ENCODE results near the gene DDN.

Gene DDN

DNA sequence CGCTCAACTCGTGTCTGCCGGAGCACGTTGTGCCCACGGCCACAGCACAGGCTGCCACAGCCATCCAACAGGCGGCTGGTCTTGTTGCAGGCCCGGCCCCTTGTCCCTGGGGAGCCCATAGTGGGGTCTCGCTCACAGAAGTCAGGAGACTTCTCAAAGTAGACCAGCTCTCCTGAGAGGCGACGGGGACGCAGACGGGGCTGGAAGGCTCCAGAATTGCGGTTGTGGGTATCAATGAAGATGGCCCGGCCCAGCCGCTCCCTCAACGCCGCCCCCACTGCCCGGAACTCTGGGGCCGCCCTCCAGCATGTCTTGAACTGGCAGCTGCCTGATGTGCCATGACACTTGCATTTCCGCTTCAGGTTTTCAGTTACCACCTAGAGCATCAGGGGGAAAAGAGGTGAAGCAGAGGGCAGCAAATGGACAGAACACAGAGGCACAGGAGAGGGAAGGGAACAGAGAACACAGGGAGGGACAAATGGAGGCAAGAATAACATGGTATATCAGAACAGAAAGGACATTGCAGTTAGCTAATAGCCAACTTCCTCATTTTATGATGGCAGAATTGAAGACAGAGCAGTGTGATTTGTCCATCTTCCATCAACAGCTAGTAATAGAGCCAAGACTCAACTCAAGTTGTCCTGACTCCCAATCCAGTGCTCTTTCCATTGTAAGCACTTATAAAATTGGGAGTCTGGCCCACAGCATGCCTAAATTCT is 32.8 kb downstream of the DDN start:
- DNase-seq (ENCODE audit: low spot score) = no peak

DNA sequence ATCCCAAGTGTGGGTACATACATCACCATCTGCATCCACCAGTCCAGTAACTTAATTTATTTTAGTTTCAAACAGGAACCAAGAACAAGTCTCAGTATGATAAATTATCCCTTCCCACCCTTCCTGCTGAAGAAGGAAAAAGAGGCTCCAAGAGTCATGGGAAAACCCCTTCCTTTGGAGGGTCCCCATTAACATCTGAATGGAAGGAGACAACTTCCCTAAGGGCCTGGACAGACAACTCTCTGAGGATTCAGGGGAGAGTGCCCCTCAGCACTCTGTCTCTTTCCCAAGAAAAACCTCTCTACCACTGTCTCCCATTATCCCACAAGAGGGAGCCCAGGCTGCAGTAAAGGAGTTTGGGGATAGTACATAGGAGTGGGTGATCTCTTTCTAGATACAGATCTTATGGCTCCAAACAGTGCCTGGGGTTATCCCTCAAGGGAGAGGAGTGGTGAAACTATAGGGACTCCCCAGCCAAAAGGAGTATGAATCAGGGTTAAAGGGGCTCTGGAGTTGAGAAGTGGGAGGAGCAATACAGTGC is 33.8 kb downstream of the DDN start:
- no peak for DNase-seq (ENCODE audit: low spot score)

DNA sequence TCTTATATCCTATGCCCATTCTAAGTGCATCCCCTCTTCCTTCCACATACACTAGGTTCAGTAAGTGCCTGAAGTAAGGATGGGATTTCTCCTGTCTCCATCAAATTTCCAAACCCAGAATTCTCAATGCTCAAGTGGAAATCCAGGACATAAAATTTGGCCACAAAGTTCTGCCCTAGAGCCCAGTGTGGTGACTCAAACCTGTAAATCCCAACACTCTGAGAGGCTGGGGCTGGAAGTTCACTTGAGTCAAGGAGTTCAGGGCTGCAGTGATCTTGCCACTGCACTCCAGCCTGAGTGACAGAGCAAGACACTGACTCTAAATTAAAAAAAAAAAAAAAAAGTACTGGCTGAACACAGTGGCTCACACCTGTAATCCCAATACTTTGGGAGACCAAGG is 37.4 kb downstream of the DDN start:
- no peak for DNase-seq (ENCODE audit: low spot score)

DNA sequence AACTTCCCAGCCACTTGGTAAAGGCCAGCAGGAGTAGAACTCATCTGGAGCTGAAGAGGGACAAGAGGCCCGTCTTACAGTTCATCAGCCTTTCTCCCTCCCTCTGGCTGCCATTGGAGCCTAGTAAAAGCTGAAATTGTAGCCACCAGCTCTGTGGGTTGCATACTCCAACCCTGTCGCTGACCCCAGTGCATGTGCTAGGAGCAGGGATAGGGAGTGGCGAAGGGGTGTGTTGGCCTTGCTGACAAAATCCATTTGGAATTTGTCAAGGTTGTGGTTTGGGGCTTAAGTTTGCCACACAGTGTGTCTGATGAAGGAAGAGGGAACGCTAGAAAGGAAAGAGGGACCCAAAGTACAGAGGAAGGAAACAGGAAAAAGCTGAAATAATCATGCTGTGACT is 37.8 kb downstream of the DDN start:
- DNase-seq (ENCODE audit: low spot score) = no peak

DNA sequence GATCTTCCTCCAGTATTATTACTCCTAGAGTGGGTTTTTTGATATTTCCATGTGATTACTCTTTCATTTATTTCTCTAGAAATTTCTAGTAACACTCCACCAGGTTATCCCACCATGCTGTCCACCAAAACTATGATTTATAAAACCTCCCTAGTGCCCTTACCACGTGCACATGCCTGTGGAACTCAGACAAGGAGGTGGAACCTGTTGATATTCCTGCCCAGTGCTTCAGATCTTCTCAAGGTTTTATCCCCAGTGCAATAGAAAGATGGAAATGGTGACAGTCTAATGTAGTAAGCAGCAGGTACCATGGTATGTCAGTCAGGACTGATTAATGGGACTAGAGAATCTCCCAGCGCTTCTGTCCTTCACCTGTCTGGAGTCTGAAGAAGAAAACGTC is 38.3 kb downstream of the DDN start:
- DNase-seq (ENCODE audit: low spot score) = no peak

DNA sequence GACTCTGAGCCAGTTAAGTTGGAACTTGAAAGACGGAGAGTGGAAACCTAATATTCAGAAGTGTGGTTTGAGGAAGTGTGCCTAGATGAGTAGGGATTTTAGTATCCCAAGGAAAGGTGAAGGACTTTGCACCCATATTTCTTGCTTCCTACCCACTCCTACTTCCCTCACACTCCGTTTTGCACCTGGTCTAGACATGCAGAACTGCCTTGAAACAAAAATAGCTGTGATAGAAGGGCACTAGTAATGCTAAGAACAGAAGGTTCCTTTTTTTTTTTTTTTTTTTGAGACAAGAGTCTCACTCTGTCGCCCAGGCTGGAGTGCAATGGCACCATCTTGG is 41.2 kb downstream of the DDN start:
- DNase-seq (ENCODE audit: low spot score) = peak; percentile 25

DNA sequence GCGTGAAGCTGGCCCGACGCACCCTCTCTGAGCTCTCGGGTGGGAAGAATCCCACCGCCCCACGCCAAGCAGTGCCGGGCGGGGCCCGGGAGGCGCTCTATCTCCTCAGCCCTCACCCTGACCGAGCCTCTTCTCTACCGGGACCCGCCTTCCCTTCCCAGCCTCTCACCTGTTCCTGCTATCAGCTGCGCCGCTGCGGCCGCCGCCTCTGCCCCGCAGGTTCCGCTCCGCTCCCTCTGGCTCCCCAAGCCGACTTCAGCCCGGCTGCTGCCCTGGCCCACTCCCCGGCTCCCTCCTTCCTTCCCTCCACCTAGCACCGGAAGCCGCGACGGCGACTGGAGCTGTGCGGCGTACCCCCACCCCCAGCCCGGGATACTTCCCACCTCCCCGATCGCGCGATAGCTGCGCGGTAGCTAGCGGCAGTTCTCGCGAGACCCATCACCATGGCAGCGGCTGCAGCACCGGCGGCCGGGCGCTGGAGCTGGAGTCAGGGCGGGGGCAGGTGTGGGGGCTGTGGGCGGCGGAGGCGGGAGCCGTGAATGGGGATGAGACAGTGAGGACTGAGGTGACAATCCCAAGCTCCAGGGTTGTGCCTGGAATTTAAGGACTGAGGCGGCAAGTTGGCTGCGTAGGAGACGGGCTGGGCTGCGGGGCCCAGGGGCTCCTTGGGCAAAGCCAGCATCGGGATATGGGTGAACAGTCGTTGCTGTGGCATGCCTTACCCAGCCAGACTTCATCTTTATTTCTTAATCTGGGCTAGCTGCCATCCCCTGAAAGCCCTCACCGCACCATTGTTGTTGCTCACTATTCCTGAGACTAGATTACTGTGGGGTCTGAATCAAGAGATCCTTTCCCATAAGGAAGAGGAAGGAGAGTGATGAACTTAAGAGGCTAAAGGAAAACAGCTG is 41.8 kb downstream of the DDN start, which contains the start of gene ARF3:
Gene ARF3, minus strand, starts transcription at position 347 of the 908 bp plus-strand sequence. CDS start 16,392 bp downstream, outside the sequence.
- DNase-seq (ENCODE audit: low spot score) = peak; percentile 99

DNA sequence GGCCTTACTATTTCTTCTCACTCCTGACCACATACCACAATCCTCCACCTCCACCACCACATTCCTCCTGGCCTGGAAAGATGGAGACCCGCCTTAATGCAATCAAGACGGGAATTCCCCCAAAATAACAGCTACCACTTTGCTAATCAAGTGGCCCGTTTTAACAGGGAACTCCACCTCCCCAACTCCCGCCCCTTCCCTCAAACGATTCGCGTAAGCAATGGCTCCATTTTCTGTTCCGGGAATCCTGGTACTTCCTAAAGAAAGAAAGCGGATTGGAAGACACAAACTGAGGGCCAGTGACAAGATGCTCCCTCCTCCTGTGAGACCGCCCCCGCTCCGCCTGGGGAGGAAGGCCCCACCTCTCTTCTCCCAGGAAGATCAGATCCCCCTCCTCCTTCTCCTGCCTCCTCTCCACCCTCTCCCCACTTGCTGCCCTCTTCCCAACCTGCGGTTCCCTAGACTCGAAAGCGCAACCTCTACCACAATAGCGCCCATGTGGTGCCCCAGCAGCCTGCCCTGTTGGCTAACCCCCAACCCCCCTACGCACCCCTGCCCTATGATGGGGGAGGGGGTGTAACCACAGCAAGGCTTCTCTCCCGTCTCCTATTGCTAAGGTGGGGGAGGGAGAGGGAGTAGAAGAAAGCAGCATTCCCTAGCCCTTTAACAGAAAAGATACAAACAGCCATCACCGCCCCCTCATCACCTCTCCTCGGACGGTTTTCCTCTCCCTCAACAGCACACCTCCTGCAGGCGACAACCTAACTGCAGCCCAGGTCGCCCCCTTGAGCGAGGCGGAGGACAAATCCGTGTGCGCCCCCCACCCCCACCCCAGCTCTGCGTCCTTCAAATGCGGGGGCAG is 42.7 kb downstream of the DDN start:
- peak; percentile 89 for DNase-seq (ENCODE audit: low spot score)

DNA sequence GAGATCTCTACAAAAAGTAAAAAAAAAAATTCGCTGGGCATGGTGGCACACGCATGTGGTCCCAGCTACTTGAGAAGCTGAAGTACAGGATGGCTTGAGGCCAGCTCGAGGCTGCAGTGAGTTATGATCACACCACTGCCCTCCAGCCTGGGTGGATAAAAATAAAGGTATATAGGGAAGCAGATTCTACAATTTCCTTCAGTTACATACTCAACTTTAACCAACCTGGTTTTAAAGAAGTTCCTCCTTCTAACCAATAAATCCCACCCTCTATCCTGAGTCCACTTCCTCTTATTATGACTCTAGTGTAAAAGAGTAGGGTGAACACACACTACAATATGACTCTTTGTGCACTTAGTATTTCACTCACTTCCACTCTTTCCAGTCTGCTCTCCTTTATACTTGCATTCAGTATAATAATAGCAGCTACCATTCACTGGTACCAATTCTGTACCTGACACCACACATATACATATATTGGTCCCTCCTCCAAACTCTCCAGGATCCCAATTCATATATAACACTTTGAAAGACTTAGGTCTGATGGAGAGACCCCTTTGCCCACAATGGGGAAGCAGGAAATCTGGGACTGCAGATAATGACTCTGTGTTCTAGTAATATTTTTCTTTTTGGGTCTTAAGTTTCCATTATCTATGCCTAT is 44.2 kb downstream of the DDN start:
- no peak for DNase-seq (ENCODE audit: low spot score)

DNA sequence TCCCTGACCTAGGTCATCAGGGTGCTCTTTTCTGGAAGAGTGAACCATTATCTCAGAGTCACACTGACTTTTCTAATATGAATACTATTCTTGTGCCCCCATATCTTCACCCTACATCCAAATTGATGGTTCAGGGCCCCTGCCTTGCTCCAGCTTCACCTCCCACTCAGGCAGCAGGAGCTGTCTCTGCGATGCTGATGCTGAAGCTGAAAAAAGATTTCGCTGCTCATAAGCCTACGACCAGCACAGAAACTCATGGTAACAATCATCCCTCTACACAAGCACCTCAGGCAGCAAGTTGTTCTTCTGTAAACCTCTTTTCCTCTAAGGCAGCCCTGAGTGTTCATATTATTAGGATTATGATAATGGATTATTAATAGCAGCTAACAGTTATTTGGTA is 45.1 kb downstream of the DDN start:
- no peak for DNase-seq (ENCODE audit: low spot score)

DNA sequence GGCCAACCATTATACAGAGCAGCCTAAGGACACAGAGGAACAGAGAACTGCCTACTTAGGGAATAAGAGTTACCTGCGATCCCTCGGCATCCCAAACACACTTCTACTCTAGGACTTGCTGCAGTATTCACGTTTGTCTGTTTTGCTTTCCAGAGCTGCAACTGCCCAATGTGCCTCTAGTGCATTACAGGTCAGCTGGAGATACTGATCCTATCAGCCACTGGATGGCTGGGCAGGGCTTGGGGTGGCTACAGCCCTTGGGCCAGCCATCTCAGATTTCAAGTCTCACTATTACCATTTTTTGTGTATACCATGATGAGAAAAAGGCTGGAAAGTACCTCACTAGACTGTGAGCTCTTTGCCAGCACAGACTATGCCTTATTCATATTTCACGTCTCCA is 46.5 kb downstream of the DDN start:
- no peak for DNase-seq (ENCODE audit: low spot score)

DNA sequence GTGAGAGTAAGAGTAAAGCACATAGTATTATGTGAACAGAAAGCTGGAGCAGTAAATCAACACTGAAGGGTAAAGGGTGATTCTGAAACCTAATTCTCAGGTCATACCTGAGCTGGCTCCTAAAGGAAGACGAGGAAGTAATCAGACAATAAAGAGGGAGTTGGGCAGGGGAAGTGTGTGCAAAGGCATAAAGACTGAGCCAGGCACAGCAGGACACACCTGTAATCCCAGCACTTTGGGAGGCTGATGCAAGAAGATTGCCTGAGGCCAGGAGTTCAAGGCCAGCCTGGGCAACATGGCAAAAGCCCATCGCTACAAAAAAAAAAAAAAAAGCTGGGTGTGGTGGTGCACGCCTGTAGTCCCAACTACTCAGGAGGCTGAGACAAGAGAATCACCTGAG is 51.4 kb downstream of the DDN start:
- DNase-seq (ENCODE audit: low spot score) = peak; percentile 34

DNA sequence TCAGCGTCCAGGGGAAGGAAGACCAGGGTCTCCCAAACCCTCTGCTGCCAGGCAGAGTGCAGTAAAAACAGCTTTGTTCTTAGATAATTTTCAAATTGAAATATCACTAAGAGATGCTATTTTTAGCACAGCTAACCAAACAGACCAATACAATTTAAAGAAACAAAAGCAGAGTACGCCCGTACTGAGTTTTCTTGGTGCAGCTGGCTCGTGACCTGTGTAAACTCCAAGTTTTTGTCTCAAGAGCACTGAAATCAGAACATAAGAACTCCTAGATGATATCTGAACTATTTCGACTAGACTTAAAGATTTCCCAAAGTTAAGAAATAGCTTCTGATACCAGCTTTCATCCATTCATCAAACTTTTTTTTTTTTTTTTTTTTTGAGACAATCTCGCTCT is 52.2 kb downstream of the DDN start:
- DNase-seq (ENCODE audit: low spot score) = no peak

DNA sequence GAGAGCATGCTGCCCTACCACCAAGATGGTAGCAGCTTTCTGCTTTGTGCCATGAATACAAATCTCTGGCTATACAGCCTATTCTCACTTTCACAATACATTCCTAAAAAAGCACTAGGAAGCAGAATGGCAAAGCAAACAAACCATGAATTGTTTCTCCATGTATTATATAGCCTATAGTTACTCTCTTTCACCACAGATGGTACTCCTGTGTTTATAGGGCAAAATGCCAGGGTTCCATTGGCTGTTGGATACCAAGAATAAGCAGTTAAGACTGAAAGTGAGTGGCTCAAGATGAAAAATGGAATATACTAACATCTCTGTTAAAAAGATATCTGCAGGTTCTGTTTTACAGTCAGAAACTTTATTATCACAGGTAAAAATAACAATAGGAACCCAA is 53.0 kb downstream of the DDN start:
- DNase-seq (ENCODE audit: low spot score) = no peak

All from LoVo (cell line).